NT2/D1 (cell line): Measurements from ENCODE around the gene CCDC66.

ENCODE experiments used
- SUZ12 ChIP-seq: IDR thresholded peaks from 2 replicates; pipeline ENCODE4 v1.6.1; 2011; ENCODE audit not compliant: insufficient read length, insufficient read depth; ENCODE audit errors: extremely low read depth
- YY1 ChIP-seq: IDR thresholded peaks from 2 replicates; pipeline ENCODE4 v1.6.1; 2011; ENCODE audit not compliant: insufficient read length, insufficient read depth
- ZNF274 ChIP-seq: IDR thresholded peaks from 2 replicates; pipeline ENCODE4 v1.6.1; 2011; ENCODE audit warnings: mild to moderate bottlenecking, low read depth, low read length

DNA sequence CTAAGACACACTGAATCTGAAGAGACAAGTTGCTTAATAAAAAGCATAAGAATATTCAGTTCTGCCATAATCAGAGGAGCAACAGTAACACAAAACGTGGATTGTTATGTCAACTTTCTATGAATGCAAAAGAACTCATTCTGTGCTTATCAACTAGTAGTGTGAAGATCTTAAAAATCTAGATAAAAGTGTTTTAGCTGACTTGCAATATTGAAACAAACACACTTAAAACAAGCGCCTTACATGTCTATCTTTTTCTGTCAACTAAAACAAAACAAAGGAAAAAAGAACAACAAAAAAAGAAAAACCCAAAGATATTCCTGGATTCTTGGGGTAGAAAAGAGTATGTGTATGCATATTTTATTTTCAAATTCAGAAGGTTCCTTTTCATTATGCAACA, 88.4 kb downstream of the CCDC66 start:
- no peak for TF ChIP-seq ZNF274
- TF ChIP-seq SUZ12: no peak
- no peak for TF ChIP-seq YY1
